ENCODE data around the gene TMEM19.

DNA sequence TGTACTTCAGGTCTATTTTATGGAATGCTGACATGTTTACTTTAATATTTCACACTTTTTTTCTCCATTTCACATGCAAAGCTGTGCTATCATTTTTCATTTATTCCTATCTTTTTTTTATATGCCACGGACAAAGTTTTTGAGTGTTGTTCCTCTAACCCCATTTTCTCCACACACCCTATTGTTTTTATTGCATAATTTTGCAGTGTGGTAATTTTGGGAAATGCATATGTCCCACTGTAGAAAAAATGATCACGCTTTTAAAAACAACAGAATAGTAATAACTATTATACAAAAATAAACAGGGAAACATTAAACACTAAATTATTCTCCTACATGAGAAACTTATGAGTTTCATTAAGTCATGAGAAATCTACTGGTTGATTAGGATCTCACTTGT lies 36.5 kb upstream of the TMEM19 start:
- TF ChIP-seq EZH2 (IDR thresholded peaks at IDR 0.05) (no peak), POLR2AphosphoS5 (IDR thresholded peaks at IDR 0.05; ENCODE audit: borderline replicate concordance, low read depth, low read length) (no peak)

Measured in SK-N-MC (cell line).